GF-D8 (cell line): Measurements from ENCODE around the gene MNT.
A peak's percentile ranks its signal among the peaks of the same experiment; 100 is the strongest.

Experiments
- DNase-seq: peaks from one replicate; lab custom pipeline; 2025; lab: John Stamatoyannopoulos, UW

MNT gene

GRCh38 chr17:2380226-2380922, 20.5 kb downstream of the MNT start:
- DNase-seq: no peak

- DNase-seq: no peak
These were observed 21.2 kb downstream of the MNT start for GRCh38 chr17:2379489-2380225.

- DNase-seq: no peak
These were observed 22.0 kb downstream of the MNT start for GRCh38 chr17:2378905-2379304.

- no peak for DNase-seq
These were observed 23.2 kb downstream of the MNT start for GRCh38 chr17:2377659-2378058.

DNA sequence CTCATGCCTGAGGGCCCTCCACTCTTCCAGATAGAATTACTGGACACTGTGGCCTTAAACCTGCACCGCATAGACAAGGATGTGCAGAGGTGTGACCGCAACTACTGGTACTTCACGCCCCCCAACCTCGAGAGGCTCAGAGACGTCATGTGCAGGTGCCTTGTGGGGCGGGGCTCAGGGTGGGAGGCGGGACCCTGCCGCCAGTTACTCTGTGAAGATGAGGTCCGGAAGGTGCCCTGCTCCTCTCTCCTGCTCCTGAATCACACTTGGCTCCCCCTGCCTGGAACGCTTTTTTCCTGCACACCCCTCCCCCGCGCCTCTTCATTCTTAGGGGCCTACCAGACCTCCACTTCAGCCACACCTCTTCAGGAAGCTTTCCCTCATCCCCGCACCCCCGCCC, 24.8 kb downstream of the MNT start:
- no peak for DNase-seq

DNA sequence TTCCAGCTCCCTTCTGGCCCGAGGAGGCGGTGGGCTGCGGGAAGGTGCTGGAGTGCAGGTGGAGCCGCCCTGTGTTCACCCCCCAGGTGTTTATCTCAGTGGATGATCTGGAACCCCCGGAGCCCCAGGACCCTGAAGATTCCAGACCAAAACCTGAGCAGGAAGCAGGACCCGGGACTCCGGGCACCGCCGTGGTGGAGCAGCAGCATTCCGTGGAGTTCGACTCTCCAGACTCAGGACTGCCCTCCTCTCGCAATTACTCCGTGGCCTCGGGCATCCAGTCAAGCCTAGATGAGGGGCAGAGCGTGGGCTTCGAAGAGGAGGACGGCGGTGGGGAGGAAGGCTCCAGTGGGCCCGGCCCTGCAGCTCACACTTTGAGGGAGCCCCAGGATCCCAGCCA, 25.5 kb downstream of the MNT start:
- DNase-seq: no peak

DNA sequence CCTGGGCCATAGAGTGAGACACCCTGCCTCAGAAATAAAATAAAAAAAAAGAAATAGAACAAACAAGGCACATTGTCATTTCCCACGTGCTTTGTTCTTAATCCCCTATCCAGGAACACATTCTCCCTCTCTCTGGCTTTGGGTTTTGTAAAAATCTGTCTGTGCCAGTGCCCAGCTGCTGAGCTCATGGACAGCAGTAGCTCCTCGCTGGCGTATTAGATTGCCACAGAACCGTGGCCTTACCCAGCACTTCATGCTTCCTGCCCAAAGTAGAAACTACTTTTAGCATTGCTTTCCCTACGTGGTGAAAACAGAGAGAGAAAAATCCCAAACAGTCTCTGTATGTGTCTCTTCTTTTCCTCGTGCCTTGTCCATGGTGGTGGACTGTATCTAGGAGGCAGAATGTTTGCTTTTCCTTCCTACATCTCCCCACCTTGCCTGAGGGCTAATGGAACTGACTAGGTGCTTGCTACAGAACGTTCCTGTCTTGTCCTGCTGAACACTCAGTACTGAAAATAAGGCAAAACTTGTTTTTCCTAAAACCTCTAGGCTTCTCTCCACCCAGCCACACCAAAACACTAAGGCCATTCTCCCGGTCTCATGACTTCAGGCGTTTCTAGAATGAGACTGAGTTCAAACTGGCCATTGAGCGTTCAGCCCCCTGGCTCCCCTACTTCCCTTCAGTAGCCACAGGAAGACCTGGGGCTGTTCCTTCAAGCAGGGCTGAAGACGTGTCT, 26.1 kb downstream of the MNT start:
- no peak for DNase-seq

GRCh38 chr17:2373179-2373578, 27.7 kb downstream of the MNT start:
- no peak for DNase-seq

DNA sequence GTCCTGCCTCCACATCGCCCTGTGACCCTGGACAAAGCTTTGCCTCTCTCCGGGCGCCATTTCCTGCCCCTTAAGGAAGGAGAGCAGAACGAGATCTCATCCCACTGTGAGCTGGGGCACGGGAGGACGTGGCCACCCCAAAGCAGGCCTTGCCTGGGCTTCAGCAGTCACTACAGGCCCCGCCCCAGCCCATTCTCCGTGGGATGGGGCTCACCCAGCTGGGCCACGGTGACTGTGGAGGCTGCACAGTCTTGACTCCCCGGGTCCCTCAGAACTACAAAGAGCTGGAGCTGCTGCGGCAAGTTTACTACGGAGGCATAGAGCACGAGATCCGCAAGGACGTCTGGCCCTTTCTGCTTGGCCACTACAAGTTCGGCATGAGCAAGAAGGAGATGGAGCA, 28.2 kb downstream of the MNT start:
- no peak for DNase-seq

GRCh38 chr17:2372180-2372579, 28.7 kb downstream of the MNT start:
- DNase-seq: no peak

GRCh38 chr17:2371183-2372130, 29.4 kb downstream of the MNT start:
- DNase-seq: no peak

DNA sequence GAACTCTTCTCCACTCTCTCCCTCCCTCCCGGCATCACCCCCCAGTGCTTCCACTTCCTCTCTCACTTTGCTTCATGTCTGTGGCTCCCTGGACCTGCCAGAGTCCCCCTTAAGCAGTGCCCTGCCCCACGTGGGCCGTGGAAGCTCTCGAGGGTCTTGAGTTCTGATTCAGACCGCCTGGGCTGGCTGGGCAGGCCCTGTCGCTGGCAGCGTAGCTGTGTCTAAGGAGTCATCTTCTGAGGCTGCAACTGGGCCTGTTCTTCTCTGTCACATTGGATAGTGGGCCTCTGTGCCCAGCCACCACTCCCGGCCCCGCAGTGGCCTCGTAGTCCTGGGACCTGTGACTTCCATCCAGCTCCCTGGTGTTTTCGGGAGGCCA, 30.7 kb downstream of the MNT start:
- DNase-seq: no peak

DNA sequence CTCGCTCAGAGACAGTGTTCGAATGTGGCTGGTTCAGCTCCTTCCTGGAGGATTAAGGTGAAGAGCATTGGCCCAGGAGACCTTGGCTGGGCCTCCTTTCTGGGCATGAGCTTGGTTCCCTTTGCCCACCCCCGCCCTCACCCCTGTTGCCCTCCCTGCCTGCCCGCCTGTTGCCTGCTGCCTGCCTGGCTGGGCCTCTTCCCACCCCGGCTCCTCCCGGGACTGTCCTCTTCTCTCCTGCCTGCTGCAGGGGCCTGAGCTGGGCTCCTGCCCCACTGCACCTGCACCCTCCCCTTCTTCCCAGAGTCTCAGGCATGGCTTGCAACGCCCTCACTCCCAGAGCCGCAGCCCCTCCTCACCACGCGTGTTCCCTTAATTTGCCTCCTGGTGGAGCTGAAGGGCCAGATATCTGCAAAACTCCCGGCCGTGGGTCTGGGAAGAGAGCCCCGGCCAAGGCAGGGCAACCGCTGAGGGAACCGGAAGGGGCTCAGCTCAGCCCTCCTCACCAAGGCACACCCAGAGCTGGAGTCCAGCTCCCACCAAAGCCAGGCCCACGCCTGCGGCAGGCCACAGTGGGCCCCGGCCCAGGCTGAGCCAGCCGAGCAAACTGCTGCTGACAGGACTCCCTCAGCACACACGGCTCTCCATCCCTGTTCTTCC, 31.2 kb downstream of the MNT start:
- DNase-seq: peak; percentile 23

DNA sequence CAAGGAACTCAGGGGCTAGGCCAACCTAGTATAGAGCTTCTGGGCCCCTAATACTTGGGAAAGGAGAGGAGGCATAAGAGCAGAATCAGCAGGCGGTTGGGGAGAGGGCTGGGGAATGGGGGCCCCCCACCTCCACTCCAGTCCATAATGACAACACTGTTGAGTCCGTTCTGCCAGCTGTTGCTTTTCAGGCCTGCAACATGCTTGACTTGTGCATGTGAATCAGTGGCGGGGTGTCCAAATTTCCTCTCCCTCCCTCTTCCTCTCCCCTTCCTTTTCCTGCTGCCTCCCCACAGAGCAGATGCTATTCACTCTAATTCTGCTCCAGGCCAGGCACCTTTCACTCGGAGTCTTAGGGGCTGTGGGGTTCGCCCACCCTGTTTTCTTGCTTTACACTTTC, 31.8 kb downstream of the MNT start:
- DNase-seq: peak; percentile 42

- DNase-seq: no peak
These were observed 32.5 kb downstream of the MNT start for GRCh38 chr17:2368359-2368758.

DNA sequence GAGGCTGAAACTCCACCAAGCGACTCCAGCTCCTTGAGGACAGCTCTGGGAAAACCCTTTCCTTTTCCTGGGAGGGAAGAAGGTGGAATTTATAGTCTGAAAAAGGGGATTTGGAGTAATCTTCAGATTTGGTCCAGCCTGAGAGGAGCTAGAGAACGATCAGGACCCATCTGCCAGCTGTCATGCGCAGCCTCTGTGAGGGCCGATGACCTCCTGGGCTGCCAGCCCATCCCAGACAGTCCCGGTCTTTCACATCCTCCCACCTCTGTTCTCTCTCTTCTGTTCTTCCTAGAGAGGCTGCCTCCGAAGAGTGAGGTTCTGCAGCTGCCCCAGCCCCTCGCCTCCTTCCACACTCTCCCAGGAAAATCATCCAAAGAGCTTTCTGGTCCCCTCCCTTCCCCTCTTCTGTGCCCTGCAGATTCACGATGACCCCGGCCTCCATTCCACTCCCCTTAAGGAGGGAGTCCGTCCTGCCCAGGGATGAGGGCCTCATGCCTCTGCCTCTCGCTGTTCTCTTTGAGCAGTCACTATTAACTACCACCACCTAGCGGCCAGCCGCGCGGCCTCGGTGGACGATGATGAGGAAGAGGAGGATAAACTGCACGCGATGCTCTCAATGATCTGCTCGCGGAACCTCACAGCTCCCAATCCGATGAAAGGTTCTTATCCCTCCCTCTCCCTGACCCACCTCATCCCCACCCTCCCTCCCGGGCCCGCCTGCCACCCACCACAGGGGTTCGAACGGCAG, 33.9 kb downstream of the MNT start:
- DNase-seq: no peak

DNA sequence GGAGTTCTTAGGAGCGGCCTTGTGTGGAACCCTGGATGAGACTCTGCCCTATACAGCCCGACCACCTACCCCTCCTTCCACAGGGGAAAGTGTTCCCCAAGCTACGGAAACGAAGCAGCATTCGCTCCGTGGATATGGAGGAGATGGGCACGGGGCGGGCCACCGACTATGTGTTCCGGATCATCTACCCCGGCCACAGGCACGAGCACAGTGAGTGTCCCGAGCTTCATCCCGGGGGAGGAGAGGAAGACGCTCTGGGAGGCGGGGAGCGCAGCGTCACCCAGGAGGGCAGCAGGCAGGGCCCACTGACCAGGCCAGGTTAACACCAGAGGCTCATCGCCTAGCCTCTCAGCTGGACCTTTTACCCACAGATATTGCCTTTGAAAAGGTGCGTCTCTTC, 35.7 kb downstream of the MNT start:
- no peak for DNase-seq

DNA sequence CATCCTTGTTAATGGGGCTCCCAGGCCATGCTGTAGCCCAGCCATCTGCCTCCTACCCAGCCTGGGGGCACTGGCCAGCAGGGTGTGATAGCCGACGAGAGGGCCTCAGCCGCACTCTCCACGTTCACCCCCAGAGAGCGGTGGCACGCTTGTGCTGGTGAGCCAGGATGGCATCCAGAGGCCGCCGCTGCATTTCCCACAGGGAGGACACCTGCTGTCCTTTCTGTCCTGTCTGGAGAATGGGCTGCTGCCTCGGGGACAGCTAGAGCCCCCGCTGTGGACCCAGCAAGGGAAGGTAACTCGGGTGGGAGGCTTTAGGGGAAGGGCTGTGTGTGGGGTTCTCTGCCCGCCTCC, 36.1 kb downstream of the MNT start:
- DNase-seq: no peak

DNA sequence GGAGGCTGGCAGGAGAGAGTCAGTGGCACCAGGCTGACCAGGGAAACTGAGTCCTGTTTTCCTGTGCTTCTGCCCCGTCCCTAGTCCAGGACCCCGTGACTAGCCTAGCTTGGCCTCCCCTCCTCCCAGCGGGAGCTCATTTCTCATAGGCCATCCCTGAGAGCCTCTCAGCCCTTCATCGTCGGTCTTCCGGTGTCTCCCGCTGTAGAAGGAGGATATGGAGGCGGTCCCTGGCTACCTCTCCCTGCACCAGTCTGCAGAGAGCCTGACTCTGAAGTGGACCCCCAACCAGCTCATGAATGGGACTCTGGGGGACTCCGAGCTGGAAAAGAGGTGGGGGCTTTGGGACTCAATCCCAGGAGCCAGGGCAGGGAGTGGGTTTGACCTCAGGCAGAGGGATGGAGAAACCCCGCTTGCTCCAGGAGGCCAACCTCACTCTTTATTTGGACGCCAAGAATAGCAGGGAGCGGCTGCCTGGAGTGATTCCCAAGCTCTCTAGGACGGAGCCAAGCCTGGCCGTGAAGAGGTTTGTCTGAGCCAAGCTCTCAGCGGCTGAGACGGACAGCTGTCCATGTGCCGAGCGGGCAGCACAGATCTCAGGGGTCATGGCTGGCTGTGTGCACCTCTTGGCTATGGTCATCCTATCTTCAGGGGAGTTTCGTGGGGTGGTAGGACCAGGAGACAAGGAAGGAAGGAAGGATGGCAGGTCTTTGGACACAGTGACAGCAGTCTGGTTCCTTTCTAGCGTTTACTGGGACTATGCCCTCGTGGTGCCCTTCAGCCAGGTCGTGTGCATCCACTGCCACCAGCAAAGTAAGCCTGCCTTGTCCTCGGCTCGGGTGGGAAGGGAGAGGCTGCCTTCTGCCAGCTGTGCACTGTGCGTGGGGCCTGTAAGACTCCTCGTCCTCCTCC, 36.8 kb downstream of the MNT start:
- DNase-seq: no peak

DNA sequence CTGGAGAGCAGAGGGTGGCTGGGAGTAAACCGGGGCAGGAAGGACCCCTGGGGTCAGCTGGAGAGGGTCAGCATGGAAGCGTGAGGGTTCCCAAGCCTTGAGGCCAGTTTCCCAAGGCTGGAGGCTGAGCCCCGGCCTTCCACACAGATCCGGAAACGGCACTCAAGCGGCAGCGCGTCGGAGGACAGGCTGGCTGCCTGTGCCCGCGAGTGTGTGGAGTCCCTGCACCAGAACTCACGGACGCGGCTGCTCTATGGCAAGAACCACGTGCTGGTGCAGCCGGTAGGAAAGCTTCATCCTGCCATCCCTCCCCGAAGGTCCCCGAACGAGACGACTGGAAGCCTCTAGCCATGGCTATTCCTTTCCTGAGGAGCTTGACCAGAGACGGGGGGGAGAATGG, 37.5 kb downstream of the MNT start:
- DNase-seq: no peak
